Stimulated activated CD4-positive, alpha-beta T cell treated with anti-CD3 and anti-CD28 coated beads, Interleukin-12 subunit alpha, Interleukin-12 subunit beta, amount 100 ng/mL, for 24 hours (primary cell): Measurements from ENCODE around the gene TSC1.

Experiments used
- DNase-seq, 2 experiments: peaks; one replicate each; pipeline ENCODE4 v3.0.0-alpha.2; 2020; ENCODE audit warnings: low read depth in 2 of 2

Gene TSC1

GRCh38 chr9:132888151-132888550, 56.3 kb downstream of the TSC1 start:
- no peak for DNase-seq

- DNase-seq, result no peak
Measured at GRCh38 chr9:132887181-132888120, 57.0 kb downstream of the TSC1 start.

GRCh38 chr9:132886334-132886725, 58.1 kb downstream of the TSC1 start:
- no peak for DNase-seq

- no peak for DNase-seq
Measured at GRCh38 chr9:132885720-132886333, 58.6 kb downstream of the TSC1 start.

- no peak for DNase-seq
Measured at GRCh38 chr9:132883349-132884294, 60.8 kb downstream of the TSC1 start.

GRCh38 chr9:132882616-132883015, 61.8 kb downstream of the TSC1 start:
- DNase-seq, result no peak

GRCh38 chr9:132881826-132882225, 62.6 kb downstream of the TSC1 start:
- DNase-seq, result no peak

GRCh38 chr9:132880324-132880661, 64.1 kb downstream of the TSC1 start:
- no peak for DNase-seq

GRCh38 chr9:132879457-132880323, 64.7 kb downstream of the TSC1 start:
- DNase-seq, result no peak

- DNase-seq, result peak in 1 of 2 experiments; percentile 40
Measured at GRCh38 chr9:132878695-132879456, 65.5 kb downstream of the TSC1 start, which contains the start of gene SPACA9. TSS of gene SPACA9 (plus strand) at chr9:132878898. CDS start at chr9:132883948, 5,050 bp downstream.

- DNase-seq, result peak; percentile 53 to 63
Measured at GRCh38 chr9:132877824-132878694, 66.4 kb downstream of the TSC1 start, which contains the start of gene AK8. TSS of gene AK8 (minus strand) at chr9:132878284. CDS start at chr9:132878255, 29 bp downstream.

GRCh38 chr9:132877458-132877823, 67.0 kb downstream of the TSC1 start:
- DNase-seq, result no peak

GRCh38 chr9:132876849-132877248, 67.6 kb downstream of the TSC1 start:
- DNase-seq, result no peak

- no peak for DNase-seq
Measured at GRCh38 chr9:132875159-132875558, 69.3 kb downstream of the TSC1 start.

GRCh38 chr9:132873403-132873802, 71.0 kb downstream of the TSC1 start:
- DNase-seq, result no peak

GRCh38 chr9:132869266-132869665, 75.2 kb downstream of the TSC1 start:
- DNase-seq, result no peak

GRCh38 chr9:132866898-132867297, 77.5 kb downstream of the TSC1 start:
- DNase-seq, result no peak

GRCh38 chr9:132864691-132865090, 79.7 kb downstream of the TSC1 start:
- no peak for DNase-seq

- no peak for DNase-seq
Measured at GRCh38 chr9:132864277-132864676, 80.1 kb downstream of the TSC1 start.
